Measurements from ENCODE around the gene RITA1.

- no peak for TF ChIP-seq EZH2phosphoT487 (IDR thresholded peaks at IDR 0.05; ENCODE audit: low read depth)
- no peak for TF ChIP-seq CTCF (IDR thresholded peaks at IDR 0.05; ENCODE audit: low read depth, low read length)
These were observed 18.6 kb downstream of the RITA1 start for GRCh38 chr12:113203852-113204760.

All from OCI-LY3 (cell line).